Measurements from ENCODE around the gene MYOM1.

The MYOM1 gene

DNA sequence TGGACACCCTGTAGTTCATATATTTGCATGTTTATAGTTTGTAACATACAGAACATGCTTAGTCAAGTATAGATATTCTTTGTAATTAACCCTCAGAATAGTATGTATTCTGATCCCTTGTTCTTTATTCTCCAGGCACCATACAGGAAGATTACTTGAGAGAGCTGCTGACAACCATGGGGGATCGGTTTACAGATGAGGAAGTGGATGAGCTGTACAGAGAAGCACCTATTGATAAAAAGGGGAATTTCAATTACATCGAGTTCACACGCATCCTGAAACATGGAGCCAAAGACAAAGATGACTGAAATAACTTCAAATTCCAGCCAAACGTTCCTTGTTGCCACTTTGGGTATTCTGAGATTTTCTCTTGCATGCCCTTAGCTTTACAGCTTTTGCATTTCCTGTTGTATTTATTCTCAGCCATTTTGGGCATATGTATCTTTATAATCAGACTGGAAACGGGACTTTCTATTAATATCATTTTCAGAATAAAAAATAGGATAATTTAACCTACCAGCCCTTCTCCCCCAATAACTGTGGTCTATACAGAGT is 35.9 kb upstream of the MYOM1 start:
- no peak for TF ChIP-seq CEBPB (IDR thresholded peaks at IDR 0.05)
- no peak for TF ChIP-seq EP300 (IDR thresholded peaks at IDR 0.05; ENCODE audit: borderline replicate concordance)
- no peak for TF ChIP-seq FOXM1 (IDR thresholded peaks at IDR 0.05; ENCODE audit: borderline replicate concordance, low read depth)
- TF ChIP-seq, protein P1, sequence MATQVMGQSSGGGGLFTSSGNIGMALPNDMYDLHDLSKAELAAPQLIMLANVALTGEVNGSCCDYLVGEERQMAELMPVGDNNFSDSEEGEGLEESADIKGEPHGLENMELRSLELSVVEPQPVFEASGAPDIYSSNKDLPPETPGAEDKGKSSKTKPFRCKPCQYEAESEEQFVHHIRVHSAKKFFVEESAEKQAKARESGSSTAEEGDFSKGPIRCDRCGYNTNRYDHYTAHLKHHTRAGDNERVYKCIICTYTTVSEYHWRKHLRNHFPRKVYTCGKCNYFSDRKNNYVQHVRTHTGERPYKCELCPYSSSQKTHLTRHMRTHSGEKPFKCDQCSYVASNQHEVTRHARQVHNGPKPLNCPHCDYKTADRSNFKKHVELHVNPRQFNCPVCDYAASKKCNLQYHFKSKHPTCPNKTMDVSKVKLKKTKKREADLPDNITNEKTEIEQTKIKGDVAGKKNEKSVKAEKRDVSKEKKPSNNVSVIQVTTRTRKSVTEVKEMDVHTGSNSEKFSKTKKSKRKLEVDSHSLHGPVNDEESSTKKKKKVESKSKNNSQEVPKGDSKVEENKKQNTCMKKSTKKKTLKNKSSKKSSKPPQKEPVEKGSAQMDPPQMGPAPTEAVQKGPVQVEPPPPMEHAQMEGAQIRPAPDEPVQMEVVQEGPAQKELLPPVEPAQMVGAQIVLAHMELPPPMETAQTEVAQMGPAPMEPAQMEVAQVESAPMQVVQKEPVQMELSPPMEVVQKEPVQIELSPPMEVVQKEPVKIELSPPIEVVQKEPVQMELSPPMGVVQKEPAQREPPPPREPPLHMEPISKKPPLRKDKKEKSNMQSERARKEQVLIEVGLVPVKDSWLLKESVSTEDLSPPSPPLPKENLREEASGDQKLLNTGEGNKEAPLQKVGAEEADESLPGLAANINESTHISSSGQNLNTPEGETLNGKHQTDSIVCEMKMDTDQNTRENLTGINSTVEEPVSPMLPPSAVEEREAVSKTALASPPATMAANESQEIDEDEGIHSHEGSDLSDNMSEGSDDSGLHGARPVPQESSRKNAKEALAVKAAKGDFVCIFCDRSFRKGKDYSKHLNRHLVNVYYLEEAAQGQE (IDR thresholded peaks at IDR 0.05; ENCODE audit: low read depth) = no peak
- TF ChIP-seq TEAD4 (IDR thresholded peaks at IDR 0.05) = no peak
- TF ChIP-seq, protein P2, sequence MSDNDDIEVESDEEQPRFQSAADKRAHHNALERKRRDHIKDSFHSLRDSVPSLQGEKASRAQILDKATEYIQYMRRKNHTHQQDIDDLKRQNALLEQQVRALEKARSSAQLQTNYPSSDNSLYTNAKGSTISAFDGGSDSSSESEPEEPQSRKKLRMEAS (IDR thresholded peaks at IDR 0.05) = no peak
- TF ChIP-seq TAF1 (IDR thresholded peaks at IDR 0.05; ENCODE audit: low read depth) = no peak
- TF ChIP-seq EGR1 (IDR thresholded peaks at IDR 0.05) = no peak
- TF ChIP-seq NFIC (IDR thresholded peaks at IDR 0.05) = no peak
- no peak for TF ChIP-seq ZBTB7A (IDR thresholded peaks at IDR 0.05; ENCODE audit: low read depth)
- TF ChIP-seq RAD21 (IDR thresholded peaks at IDR 0.05; ENCODE audit: low read depth) = no peak
- TF ChIP-seq CREB1 (IDR thresholded peaks at IDR 0.05; ENCODE audit: low read depth) = no peak
- no peak for TF ChIP-seq YY1 (IDR thresholded peaks at IDR 0.05; ENCODE audit: low read depth)

DNA sequence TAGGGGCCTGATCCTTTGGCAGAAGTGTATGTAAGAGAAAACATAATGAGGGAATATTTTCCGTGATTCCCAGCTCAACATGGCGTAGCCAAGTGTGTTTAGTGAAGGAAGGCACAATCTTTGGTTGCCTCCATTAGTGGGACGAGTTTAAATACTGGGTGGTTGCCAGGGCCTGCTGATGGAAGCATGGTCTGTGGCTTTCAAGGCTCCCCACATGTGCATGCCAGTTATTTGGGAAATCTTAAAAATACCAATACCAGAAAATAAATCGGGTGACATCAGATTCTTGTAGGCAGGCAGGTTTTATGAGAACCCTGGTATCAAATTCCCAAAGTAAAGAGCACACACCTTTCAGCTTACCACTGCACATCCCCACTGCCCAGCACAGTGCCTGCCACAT is 35.0 kb upstream of the MYOM1 start:
- TF ChIP-seq TEAD4 (IDR thresholded peaks at IDR 0.05) = no peak
- TF ChIP-seq FOXM1 (IDR thresholded peaks at IDR 0.05; ENCODE audit: borderline replicate concordance, low read depth) = no peak
- TF ChIP-seq EP300 (IDR thresholded peaks at IDR 0.05; ENCODE audit: borderline replicate concordance) = no peak

DNA sequence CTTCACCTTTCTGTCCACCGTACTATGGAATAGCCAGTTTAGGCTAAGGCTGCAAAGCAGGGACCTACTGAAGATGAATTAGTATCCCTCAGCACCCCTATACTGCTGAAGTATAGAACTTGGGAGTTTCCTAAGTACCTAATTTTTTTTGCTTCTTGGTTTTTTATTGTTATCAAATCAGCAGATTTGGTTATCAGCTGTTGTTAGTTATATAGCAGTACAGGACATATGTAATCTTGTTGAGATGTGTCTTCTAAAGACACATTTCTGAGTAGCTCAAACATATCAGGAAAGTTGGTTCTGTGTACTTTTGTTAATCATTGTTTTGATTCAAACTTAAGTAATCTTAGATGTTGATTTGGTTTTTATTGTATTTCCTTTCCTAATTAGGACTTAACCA is 33.1 kb upstream of the MYOM1 start:
- no peak for TF ChIP-seq NFIC (IDR thresholded peaks at IDR 0.05)

DNA sequence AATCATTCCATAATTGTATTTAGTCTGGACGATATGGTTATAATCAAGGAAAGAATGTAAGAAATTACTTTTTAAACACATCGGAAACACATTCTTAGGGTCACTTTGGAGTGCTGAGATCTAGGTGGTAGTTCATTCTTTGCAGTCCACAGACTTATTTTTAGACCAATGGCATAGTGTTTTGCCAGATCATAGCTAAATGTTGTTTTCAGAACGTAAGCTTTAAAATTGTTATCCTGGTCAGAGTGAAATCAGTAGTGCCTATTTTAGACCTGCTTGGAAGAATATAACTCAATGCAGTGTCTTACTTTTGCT is 32.2 kb upstream of the MYOM1 start:
- TF ChIP-seq RAD21 (IDR thresholded peaks at IDR 0.05; ENCODE audit: low read depth) = no peak
- TF ChIP-seq, protein P3, sequence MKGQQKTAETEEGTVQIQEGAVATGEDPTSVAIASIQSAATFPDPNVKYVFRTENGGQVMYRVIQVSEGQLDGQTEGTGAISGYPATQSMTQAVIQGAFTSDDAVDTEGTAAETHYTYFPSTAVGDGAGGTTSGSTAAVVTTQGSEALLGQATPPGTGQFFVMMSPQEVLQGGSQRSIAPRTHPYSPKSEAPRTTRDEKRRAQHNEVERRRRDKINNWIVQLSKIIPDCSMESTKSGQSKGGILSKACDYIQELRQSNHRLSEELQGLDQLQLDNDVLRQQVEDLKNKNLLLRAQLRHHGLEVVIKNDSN (IDR thresholded peaks at IDR 0.05) = no peak
- no peak for TF ChIP-seq ZBTB7A (IDR thresholded peaks at IDR 0.05; ENCODE audit: low read depth)
- TF ChIP-seq FOXM1 (IDR thresholded peaks at IDR 0.05; ENCODE audit: borderline replicate concordance, low read depth) = no peak
- TF ChIP-seq, protein P1 (IDR thresholded peaks at IDR 0.05; ENCODE audit: low read depth) = no peak
- no peak for TF ChIP-seq TEAD4 (IDR thresholded peaks at IDR 0.05)
- TF ChIP-seq, protein P2 (IDR thresholded peaks at IDR 0.05) = no peak

DNA sequence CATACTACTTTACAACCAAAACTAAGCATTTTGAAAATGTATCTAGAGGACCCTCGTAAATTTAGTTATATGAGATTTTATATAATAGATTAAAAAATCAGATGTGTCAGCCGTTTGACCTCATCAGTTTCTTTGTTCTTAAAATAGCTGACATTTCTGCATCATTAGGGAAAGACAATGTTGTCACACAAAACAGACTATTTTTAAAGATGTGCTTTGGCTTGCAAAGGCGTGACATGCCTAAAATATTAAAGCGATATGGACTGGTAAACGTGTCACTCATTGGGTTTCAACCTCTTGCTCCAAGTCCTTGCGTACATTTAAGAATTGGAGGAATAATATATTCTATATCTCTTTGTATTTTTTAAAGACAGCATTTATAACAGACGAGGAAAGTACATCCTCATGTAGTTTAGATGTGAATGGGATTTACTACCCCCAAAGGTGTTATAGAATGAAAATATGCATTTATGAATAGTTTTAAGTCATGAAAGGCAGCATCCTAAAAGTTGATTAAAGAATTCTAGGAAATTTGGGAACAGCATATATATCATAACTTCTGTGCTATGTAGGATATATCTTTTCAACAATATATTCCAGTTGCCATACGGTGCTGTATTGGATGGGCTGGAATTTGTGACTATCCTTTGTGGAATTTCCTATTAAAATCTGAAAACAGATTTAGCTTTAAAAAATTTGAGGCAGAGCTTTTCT is 31.6 kb upstream of the MYOM1 start:
- TF ChIP-seq FOXM1 (IDR thresholded peaks at IDR 0.05; ENCODE audit: borderline replicate concordance, low read depth) (no peak), NFIC (IDR thresholded peaks at IDR 0.05) (no peak), ZBTB7A (IDR thresholded peaks at IDR 0.05; ENCODE audit: low read depth) (no peak), EGR1 (IDR thresholded peaks at IDR 0.05) (no peak), RAD21 (IDR thresholded peaks at IDR 0.05; ENCODE audit: low read depth) (no peak), TCF12 (IDR thresholded peaks at IDR 0.05; ENCODE audit: low read depth) (no peak), CREB1 (IDR thresholded peaks at IDR 0.05; ENCODE audit: low read depth) (no peak), TAF1 (IDR thresholded peaks at IDR 0.05; ENCODE audit: low read depth) (no peak), TEAD4 (IDR thresholded peaks at IDR 0.05) (no peak)
- TF ChIP-seq, protein P3 (IDR thresholded peaks at IDR 0.05) = no peak
- TF ChIP-seq, protein P2 (IDR thresholded peaks at IDR 0.05) = no peak

Measured in Ishikawa (cell line).